Activated CD4-positive, alpha-beta memory T cell treated with anti-CD3 and anti-CD28 coated beads for 36 hours (primary cell): ENCODE data around the gene CCRL2. TPM values are rescaled to one million over a fixed set of nuclear protein-coding genes. Genes with fewer than 3 reads are reported as not detected.

Experiments used
- CTCF ChIA-PET: fragments of 350-600 bp; sonication (Branson Sonifier 250); formaldehyde crosslinking; loops from one replicate; lab custom pipeline; 2021; ENCODE audit warnings: antibody characterized with exemption, inconsistent platforms; lab: Charles Lee
- POLR2A ChIA-PET: fragments of 350-600 bp; sonication (Branson Sonifier 250); formaldehyde crosslinking; loops from one replicate; lab custom pipeline; 2021; ENCODE audit warnings: antibody characterized with exemption; lab: Charles Lee
- DNase-seq: peaks from one replicate; pipeline ENCODE4 v3.0.0-alpha.2; 2020
- H3K27ac Mint-ChIP-seq: one replicate; pipeline ENCODE4 v1.8.0; 2021; ENCODE audit warnings: mixed read lengths
- H3K27me3 Mint-ChIP-seq: one replicate; pipeline ENCODE4 v1.8.0; 2021; ENCODE audit warnings: mixed read lengths
- H3K36me3 Mint-ChIP-seq: one replicate; pipeline ENCODE4 v1.8.0; 2021; ENCODE audit warnings: mixed read lengths
- H3K4me1 Mint-ChIP-seq: one replicate; pipeline ENCODE4 v1.8.0; 2021; ENCODE audit warnings: low read depth, mixed read lengths
- H3K4me3 Mint-ChIP-seq: one replicate; pipeline ENCODE4 v1.8.0; 2021; ENCODE audit warnings: mild to moderate bottlenecking, mixed read lengths
- H3K9me3 Mint-ChIP-seq: one replicate; pipeline ENCODE4 v1.8.0; 2021; ENCODE audit warnings: mixed read lengths
- intact Hi-C: fragments of 100-400 bp; cut with micrococcal nuclease; formaldehyde crosslinking; loops from one replicate; pipeline ENCODE4 v1.15.1; 2023
- total RNA-seq, 2 experiments: library from RNA; stranded (reverse); gene quantifications; one replicate each; pipeline ENCODE4 v1.2.3, GENCODE V29; 2021

The CCRL2 gene
- total RNA-seq, 2 experiments from 2014 or later, result 1.3 to 1.4 TPM

DNA sequence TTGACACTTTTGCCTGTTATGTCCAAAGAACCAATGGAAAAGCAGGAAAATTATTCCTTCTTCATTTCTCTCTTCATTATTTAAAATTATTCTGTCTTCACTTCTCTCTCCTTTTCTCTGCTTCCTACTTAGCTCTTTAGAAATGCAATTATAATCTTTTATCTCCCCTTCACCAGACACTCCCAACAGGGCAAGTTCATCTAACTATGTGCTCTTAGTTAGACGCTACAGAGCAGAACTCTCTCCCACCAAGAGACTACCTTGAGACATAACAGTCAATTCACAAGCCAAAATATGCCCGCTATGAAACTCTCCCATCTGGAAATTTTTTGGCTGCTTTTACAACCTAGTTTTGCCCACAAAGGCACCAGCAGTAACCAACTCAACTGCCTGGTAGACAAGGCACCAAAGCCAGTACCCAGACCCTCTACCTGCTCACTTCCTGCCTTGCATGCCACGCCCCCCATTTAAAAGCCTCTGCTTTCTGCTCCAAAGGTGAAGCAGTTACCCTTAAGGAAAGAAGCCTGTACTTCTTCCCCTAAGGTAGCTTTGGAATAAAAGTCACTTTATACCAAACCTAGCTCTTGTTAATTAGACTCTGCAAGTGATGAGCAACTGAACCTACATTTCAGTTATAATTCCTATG, 28.1 kb downstream of the CCRL2 start:
- intact Hi-C loops, result no loop called here
- ChIA-PET CTCF (interaction anchor here (1.5 kb wide), 1 partner anchor 14 kb away, joined by 4 read pairs; no protein-coding TSS in a partner anchor), POLR2A (no interaction called here)
- Mint-ChIP-seq H3K36me3 (peaks cover 7% of the 10 kb centered on the region), H3K9me3 (peaks cover 15% of the 10 kb centered on the region), H3K27ac (no peak overlapping the region), H3K4me1 (no peaks in the 10 kb centered on the region), H3K4me3 (no peak overlapping the region), H3K27me3 (no peaks in the 10 kb centered on the region)
- no peak for DNase-seq

DNA sequence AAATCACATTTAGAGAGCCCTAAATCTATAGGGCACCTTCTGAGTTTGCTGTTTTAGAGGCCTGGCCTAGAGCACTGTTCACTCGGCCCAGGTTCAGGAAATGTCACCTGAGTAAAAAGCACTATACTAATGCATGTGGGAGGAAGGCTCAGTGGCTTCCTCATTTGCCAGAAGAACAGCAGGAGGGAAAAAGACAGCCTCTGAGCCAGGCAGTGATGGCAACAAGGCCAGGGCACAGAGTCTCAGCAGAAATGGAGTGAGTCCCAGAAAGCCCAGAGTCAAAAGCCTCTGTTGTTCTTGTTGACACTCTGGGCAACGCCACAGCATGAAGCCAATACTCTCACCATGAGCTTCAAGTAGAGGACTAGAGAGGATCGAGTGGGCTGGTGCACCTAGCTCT, 31.8 kb downstream of the CCRL2 start:
- Mint-ChIP-seq H3K4me1 (peaks cover 17% of the 10 kb centered on the region), H3K4me3 (no peak overlapping the region), H3K27ac (no peak overlapping the region), H3K27me3 (no peaks in the 10 kb centered on the region), H3K9me3 (no peaks in the 10 kb centered on the region), H3K36me3 (no peaks in the 10 kb centered on the region)
- DNase-seq, result no peak
- POLR2A ChIA-PET, result no interaction called here
- CTCF ChIA-PET, result interaction anchor here (1.2 kb wide), 1 partner anchor 11 kb away, joined by 5 read pairs; no protein-coding TSS in a partner anchor
- intact Hi-C loops, result no loop called here

DNA sequence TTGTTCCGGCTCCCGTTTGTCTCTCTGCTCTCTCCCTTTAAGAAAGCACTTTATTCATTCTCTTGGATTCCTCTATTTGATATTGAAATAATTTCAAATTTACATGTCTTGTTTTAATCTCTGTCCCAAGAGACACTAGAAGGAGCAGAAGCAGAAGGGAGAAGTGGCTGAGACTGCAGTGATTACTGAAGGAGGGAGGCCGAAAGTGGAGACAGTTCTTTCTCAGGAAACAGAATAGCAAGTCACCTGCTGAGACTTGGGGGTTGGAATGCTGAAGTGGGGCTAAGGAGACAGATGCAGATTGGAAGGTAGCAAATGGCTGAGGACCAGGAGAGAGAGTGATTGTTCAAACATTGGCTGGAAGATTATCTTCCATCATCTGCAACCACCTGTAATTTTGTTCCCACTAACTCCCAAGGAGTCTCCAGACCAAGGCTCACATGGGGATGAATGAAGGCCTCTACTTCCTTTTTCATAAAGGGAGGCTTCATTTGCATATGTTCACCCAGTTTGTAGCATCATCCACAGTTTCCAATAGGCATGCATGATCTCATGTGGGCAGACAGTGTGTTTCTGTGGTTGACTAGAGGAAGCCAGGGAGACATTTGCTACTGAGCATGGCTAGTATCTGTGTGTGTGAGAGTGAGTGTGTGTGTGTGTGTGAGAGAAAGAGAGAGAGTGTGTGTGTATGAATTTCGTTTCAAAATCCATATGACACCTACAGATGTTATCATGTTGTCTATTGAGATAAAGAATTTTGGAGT, 33.7 kb downstream of the CCRL2 start:
- peak; percentile 47 for DNase-seq
- Mint-ChIP-seq H3K9me3 (no peaks in the 10 kb centered on the region), H3K27me3 (no peaks in the 10 kb centered on the region), H3K36me3 (no peaks in the 10 kb centered on the region), H3K4me3 (no peak overlapping the region), H3K27ac (no peak overlapping the region), H3K4me1 (peaks cover 17% of the 10 kb centered on the region)
- CTCF ChIA-PET, result no interaction called here
- POLR2A ChIA-PET, result no interaction called here
- intact Hi-C loops, result loop anchor here (1.0 kb wide), 1 partner anchor 99 kb away; no protein-coding TSS in a partner anchor

DNA sequence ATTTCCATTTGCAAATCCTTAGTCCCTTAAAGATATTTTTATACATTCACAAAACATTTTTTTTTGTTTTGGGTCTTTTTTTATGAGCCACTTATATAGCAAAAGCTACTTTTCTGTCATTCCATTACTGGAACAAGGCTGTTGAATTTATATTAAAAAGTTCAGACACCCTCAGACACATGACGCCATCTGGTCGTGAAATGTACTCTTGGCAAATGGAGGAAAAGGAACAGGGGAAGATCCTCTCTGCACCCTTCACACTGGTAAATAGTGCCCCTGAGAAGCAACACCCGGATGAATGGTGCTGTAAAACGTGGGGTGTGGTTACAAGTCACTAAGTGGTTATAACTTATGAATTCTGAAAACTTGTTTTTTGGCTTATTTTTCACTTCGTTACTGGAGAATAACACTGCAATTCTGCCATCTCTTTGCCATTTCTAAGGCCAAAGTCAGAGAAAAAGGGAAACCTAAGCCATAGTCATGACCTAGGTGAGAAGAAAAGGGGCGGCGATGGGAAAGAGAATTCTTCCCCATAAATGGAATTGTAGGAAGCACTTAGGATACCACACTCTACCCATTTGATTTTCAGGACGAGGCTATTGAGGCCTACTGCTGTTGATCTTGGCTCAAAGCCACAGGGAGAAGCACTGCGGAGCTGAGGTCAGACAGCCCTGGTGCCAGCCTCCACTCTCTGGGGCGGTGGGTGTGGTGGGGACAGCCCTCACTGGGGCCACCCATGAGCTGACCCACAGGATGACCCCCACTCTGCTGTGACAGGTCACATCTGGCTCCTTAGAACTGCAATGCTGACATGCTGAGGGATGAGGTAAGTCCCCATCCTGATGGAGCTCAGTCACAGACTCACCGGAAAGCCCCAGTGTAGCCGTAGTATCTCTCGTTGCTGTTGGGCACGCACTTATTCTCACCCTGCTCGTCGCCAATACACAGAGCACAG, 35.8 kb downstream of the CCRL2 start:
- DNase-seq, result no peak
- ChIA-PET POLR2A (no interaction called here), CTCF (interaction anchor here (0.6 to 1.8 kb wide), 3 partner anchors 20 to 75 kb away, joined by 4 to 9 read pairs (median 5); no protein-coding TSS in a partner anchor)
- Mint-ChIP-seq H3K4me3 (no peak overlapping the region), H3K36me3 (no peaks in the 10 kb centered on the region), H3K27me3 (no peaks in the 10 kb centered on the region), H3K4me1 (peaks cover 17% of the 10 kb centered on the region), H3K27ac (no peak overlapping the region), H3K9me3 (no peaks in the 10 kb centered on the region)
- intact Hi-C loops, result no loop called here

DNA sequence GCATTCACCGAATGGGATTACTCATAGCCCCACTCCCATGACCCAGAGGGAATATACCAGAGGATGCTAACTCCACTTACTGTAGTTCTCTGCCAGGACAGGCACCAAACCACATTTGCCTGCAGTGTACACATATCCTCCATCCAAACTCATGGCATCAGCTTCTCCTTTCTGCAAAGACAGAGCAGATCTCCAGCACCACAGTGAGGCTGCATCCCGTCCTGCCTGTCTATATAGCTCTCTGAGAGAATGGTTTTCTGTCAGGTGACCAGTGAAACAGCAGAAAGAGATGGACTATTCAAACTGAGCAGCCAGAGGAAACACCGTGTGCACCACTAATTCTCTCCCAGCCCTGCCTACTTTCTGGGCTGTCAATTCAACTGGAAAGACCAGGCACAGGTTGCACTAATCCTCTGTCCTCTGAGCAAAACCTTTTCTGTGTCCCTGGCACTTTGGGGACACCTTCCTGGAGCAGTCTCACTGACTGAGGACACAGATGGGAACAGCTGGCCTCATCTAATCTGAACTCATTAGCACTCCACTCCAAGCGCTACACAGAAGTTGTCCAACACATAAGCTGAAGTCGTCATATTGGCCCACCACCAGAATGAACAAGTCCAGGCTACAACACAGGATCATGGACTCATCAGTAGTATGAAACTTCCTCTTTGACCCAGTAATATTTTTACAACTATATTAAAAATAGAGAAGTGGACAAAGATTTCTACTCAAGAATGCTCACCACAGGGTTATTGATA, 40.3 kb downstream of the CCRL2 start:
- POLR2A ChIA-PET, result no interaction called here

DNA sequence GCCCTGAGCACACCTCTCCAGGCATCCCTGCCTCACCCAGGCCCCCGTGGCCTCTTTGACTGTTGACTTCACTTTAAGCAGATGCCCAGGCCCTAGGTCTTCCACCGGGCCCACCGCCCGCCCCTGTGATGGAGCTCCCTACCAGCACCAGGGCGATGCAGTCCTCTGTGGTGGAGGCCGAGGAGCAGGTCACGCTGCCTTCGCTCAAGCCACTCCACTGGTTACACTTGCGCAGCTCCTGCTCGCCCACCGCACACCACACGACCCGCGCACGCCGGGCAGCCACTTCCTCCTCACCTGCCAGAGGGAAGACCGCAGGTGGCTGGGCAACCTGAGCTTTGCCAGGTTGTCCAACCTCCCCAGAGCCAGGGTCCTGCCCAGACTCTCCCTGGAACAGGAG, 41.7 kb downstream of the CCRL2 start:
- DNase-seq, result no peak
- ChIA-PET POLR2A (no interaction called here), CTCF (interaction anchor here (1.4 to 2.5 kb wide), 2 partner anchors 13 to 14 kb away, joined by 4 to 9 read pairs; no protein-coding TSS in a partner anchor)
- intact Hi-C loops, result no loop called here
- Mint-ChIP-seq H3K4me3 (no peak overlapping the region), H3K27ac (no peak overlapping the region), H3K4me1 (no peaks in the 10 kb centered on the region), H3K36me3 (no peaks in the 10 kb centered on the region), H3K9me3 (no peaks in the 10 kb centered on the region), H3K27me3 (peaks cover 3% of the 10 kb centered on the region)

More for the DNA sequence above, 40.3 kb downstream of the CCRL2 start:
- H3K4me3 Mint-ChIP-seq, result no peak overlapping the region
- no peak for DNase-seq
- intact Hi-C loops, result no loop called here
- no peaks in the 10 kb centered on the region for H3K36me3 Mint-ChIP-seq
- no peak overlapping the region for H3K27ac Mint-ChIP-seq
- CTCF ChIA-PET, result interaction anchor here (1.3 kb wide), 1 partner anchor 41 kb away, joined by 3 read pairs; no protein-coding TSS in a partner anchor
- no peaks in the 10 kb centered on the region for H3K9me3 Mint-ChIP-seq
- H3K4me1 Mint-ChIP-seq, result no peaks in the 10 kb centered on the region
- H3K27me3 Mint-ChIP-seq, result peaks cover 3% of the 10 kb centered on the region

DNA sequence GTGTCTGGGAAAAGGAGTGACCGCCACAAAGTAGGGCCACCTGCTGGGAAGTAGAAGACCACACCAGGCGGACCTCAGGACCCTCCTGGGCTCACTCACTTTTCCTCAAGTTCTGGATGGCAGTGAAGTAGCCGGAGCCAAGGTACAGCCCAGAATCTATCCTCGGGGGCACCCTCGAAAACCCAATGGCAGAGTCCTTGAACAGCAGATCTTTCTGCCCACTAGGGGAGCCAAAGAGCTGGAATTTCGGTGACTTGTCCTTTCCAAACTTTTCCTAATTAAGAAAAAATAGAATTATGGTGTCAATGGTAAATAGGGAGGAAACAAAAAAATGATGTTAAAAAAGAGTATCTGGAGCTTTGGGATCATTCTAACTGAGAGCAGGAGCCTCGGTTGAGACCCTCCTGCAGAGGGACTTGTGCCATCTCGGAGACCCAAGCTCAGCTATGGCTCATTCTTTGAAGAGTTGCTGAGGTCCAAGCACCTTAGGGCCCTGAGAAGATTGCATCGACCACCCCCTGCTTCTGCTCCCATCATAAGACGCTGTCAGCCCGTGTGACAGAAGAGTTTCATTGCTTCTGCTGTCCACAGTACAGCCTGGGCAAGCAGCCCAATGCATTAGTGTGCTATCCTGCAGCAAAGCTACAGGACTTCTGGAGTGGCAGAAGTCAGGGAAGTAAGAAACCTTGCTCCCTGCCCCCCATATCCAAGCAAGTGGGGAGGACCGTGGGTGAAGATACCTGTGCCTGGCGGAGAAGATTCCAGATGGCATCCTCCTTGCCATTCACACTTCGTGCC, 42.9 kb downstream of the CCRL2 start:
- Mint-ChIP-seq H3K4me1 (no peaks in the 10 kb centered on the region), H3K27me3 (peaks cover 3% of the 10 kb centered on the region), H3K27ac (no peak overlapping the region), H3K9me3 (no peaks in the 10 kb centered on the region), H3K36me3 (no peaks in the 10 kb centered on the region), H3K4me3 (no peak overlapping the region)
- intact Hi-C loops, result no loop called here
- ChIA-PET CTCF (interaction anchor here (0.7 to 2.5 kb wide), 8 partner anchors 10 to 182 kb away, joined by 3 to 13 read pairs (median 4); no protein-coding TSS in a partner anchor), POLR2A (no interaction called here)
- DNase-seq, result no peak

DNA sequence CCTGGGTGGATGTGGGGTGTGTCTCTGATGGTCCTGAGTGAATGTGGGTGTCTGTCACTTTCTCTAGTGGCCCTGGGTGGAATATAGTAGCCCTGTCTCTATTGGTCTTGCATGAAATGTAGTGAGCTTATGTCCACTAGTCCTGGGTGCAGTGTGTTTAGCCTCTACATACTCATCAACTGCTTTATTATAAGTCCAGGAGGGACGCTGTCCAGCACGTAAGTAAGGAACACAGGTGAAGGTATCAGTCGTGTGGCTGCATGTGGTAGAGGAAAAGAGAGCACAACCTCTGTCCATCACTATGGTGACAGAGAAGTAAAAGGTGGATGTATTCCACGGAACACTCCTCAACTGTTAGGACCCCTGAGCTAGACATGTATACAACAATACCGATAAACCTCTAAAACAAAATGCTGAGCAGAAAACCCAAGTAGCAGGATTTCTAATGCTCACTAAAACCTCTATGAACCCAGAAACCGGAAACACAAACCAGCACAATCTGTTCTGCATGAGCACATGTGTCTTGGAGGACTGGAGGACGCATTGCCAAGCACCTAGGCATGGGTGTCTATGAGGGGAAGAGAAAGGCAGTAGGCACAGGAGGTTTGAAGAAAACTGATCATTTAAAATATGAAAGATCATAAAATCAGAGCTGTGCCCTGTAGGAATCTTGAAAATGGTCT, 46.6 kb downstream of the CCRL2 start:
- Mint-ChIP-seq H3K27ac (no peak overlapping the region), H3K9me3 (no peaks in the 10 kb centered on the region), H3K4me3 (no peak overlapping the region), H3K27me3 (peaks cover 3% of the 10 kb centered on the region), H3K36me3 (no peaks in the 10 kb centered on the region), H3K4me1 (no peaks in the 10 kb centered on the region)
- no peak for DNase-seq
- intact Hi-C loops, result no loop called here
- ChIA-PET POLR2A (no interaction called here), CTCF (no interaction called here)

DNA sequence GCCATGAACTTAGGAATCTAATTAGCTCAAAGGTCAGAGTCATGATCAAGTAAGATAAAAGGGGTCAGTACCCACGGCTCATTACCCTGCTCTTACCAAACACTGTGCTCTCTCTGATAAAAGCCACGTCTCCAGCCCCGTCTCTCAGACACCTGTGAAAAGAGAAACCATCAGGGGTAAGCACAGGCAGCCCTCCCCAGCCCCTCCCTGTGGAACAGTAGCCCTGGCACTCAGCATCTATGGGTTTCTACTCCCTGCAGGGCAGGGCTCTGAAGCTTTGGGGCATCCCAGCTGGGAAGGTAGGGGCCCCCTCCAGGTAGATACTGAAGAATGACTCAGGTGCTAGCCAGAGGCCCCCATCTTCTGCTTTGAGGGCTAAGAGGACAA, 47.1 kb downstream of the CCRL2 start:
- POLR2A ChIA-PET, result no interaction called here
- Mint-ChIP-seq H3K36me3 (no peaks in the 10 kb centered on the region), H3K27me3 (peaks cover 3% of the 10 kb centered on the region), H3K4me1 (no peaks in the 10 kb centered on the region), H3K4me3 (no peak overlapping the region), H3K27ac (no peak overlapping the region), H3K9me3 (no peaks in the 10 kb centered on the region)
- CTCF ChIA-PET, result no interaction called here
- DNase-seq, result no peak
- intact Hi-C loops, result no loop called here

DNA sequence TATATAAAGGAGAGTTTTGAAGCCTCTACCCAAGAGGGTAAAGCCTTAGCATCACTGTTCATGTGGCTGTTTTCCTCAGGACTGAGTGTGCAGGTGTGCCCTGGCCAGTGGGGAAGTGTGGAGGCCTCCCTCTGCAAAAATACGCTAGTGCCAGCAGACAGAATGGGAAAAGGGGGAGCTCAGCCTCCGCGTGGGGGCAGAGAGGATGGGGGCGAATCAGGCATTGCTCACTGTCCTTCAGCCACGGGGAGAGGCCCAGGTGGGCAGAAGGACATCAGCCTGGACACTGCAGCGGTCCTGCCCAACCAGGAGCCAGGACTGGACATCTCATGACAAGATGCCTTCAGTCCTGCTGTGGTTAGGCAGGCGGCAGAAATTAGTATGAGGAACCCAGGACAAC, 47.5 kb downstream of the CCRL2 start:
- intact Hi-C loops, result no loop called here
- Mint-ChIP-seq H3K4me1 (no peaks in the 10 kb centered on the region), H3K27me3 (peaks cover 6% of the 10 kb centered on the region), H3K36me3 (no peaks in the 10 kb centered on the region), H3K27ac (no peak overlapping the region), H3K4me3 (no peak overlapping the region), H3K9me3 (no peaks in the 10 kb centered on the region)
- ChIA-PET POLR2A (no interaction called here), CTCF (interaction anchor here (0.7 kb wide), 1 partner anchor 248 kb away, joined by 3 read pairs; no protein-coding TSS in a partner anchor)
- DNase-seq, result no peak
